Measurements from ENCODE around the gene PABPC1L2A.
"Not testable (repeated sequence)": the region's sequence is repeated elsewhere in the genome, so short reads cannot be mapped to it uniquely, and the experiment has no call there.

Gene PABPC1L2A

DNA sequence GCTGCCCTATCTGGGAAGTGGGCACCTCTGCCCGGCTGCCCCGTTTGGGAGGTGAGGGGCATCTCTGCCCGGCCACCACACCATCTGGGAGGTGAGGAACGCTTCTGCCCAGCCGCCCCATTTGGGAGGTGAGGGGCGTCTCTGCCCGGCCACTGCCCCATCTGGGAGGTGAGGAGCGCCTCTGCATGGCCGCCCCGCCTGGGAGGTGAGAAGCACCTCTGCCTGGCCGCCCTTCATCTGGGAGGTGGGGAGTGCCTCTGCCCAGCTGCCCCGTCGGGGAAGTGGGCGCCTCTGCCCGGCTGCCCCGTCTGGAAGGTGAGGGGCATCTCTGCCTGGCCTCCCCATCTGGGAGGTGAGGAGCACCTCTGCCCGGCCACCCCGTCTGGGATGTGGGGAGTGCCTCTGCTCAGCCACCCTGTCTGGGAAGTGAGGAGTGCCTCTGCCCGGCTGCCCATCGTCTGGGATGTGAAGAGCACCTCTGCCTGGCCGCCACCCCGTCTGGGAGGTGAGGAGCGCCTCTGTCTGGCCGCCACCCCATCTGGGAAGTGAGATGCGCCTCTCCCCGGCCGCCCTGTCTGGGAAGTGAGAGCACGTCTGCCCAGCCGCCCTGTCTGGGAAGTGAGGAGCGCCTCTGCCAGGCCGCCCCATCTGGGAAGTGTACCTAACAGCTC, 9.8 kb downstream of the PABPC1L2A start:
- DNase-seq (ENCODE audit: low spot score): no peak
- CTCF ChIA-PET: no interaction called here
- no peak overlapping the region for H3K27ac ChIP-seq
- TF ChIP-seq, protein P1, sequence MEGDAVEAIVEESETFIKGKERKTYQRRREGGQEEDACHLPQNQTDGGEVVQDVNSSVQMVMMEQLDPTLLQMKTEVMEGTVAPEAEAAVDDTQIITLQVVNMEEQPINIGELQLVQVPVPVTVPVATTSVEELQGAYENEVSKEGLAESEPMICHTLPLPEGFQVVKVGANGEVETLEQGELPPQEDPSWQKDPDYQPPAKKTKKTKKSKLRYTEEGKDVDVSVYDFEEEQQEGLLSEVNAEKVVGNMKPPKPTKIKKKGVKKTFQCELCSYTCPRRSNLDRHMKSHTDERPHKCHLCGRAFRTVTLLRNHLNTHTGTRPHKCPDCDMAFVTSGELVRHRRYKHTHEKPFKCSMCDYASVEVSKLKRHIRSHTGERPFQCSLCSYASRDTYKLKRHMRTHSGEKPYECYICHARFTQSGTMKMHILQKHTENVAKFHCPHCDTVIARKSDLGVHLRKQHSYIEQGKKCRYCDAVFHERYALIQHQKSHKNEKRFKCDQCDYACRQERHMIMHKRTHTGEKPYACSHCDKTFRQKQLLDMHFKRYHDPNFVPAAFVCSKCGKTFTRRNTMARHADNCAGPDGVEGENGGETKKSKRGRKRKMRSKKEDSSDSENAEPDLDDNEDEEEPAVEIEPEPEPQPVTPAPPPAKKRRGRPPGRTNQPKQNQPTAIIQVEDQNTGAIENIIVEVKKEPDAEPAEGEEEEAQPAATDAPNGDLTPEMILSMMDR (conservative IDR thresholded peaks at IDR 0.05; ENCODE audit: low read depth): no peak
- POLR2A ChIA-PET (ENCODE audit: low non-redundant PET): no interaction called here

DNA sequence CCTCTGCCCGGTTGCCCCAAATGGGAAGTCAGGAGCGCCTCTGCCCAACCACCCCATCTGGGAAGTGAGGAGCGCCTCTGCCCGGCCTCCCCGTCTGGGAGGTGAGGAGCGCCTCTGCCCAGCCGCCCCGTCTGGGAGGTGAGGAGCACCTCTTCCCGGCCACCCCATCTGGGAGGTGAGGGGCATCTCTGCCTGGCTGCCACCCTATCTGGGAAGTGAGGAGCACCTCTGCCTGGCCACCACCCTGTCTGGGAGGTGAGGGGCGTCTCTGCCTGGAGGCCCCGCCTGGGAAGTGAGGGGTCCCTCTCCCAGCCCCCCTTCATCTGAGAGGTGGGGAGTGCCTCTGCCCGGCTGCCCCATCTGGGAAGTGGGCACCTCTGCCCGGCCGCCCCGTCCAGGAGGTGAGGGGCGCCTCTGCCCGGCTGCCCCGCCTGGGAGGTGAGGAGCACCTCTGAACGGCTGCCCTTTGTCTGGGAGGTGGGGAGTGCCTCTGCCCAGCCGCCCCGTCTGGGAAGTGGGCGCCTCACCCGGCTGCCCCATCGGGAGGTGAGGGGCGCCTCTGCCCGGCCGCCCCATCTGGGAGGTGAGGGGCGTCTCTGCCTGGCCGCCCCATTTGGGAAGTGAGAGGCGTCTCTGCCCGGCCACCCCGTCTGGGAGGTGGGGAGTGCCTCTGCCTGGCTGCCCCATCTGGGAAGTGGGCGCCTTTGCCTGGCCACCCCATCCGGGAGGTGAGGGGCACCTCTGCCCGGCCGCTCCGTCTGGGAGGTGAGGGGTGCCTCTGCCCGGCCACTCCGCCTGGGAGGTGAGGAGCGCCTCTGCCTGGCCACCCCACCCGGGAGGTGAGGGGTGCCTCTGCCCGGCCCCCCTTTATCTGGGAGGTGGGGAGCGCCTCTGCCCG, 10.6 kb downstream of the PABPC1L2A start:
- TF ChIP-seq, protein P1 (conservative IDR thresholded peaks at IDR 0.05; ENCODE audit: low read depth): no peak
- POLR2A ChIA-PET (ENCODE audit: low non-redundant PET): no interaction called here
- CTCF ChIA-PET: no interaction called here
- no peak for DNase-seq (ENCODE audit: low spot score)
- no peak overlapping the region for H3K27ac ChIP-seq

DNA sequence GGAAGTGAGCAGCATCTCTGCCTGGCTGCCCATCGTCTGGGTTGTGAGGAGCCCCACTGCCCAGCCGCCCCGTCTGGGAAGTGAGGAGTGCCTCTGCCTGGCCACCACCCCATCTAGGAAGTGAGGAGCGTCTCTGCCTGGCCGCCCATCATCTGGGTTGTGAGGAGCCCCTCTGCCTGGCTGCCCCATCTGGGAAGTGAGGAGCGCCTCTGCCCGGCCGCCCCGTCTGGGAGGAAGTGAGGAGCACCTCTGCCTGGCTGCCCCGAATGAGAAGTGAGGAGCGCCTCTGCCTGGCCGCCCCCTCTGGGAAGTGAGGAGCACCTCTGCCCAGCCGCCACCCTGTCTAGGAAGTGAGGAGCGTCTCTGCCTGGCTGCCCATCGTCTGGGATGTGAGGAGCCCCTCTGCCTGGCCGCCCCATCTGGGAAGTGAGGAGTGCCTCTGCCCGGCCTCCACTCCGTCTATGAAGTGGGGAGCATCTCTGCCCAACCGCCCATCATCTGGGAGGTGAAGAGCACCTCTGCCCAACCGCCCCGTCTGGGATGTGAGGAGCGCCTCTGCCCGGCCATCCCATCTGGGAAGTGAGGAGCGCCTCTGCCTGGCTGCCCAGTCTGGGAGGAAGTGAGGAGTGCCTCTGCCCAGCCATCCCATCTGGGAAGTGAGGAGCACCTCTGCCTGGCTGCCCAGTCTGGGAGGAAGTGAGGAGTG, 11.4 kb downstream of the PABPC1L2A start:
- DNase-seq (ENCODE audit: low spot score); POLR2A ChIA-PET (ENCODE audit: low non-redundant PET); CTCF ChIA-PET; H3K27ac ChIP-seq: not testable (repeated sequence)

DNA sequence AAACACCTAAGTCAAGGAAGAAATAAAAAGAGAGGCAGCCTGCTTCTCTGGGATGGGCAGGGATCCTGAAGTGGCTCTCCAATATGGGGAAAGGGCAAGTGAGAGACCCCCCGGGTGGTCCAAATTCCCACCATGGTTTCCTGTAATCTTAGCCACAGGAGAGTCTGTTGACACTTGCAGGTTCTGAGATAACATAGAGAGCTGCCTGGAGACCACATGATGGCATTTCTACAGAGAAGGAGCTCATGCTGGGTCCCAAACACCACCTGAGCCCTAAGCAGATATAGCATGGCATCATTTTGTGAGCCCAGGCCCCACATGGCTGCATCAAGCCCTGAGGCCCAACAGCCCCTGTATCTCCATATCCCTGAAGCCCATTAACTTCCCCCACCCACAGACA, 50.4 kb downstream of the PABPC1L2A start:
- CTCF ChIA-PET: no interaction called here
- POLR2A ChIA-PET (ENCODE audit: low non-redundant PET): no interaction called here
- DNase-seq (ENCODE audit: low spot score): no peak
- TF ChIP-seq, protein P1 (conservative IDR thresholded peaks at IDR 0.05; ENCODE audit: low read depth): no peak
- H3K27ac ChIP-seq: no peak overlapping the region

Measured in RWPE1 (cell line).